ENCODE measurements around the gene DUSP11. TPM values are rescaled to one million over a fixed set of nuclear protein-coding genes. Genes with fewer than 3 reads are reported as not detected.

The DUSP11 gene
- polyA plus RNA-seq, 1 of the 3 experiments (the other 2 are of a cell fraction) = 14.4 TPM

GRCh38 chr2:73749314-73749713, 30.6 kb downstream of the DUSP11 start:
- no peaks in the 10 kb centered on the region for H3F3A ChIP-seq (replicated peaks; ENCODE audit: insufficient read depth)
- 100% methylated on average over 2 of the region's 2 CpGs for WGBS (ENCODE audit: low lambda C conversion rate)

GRCh38 chr2:73746877-73747208, 33.1 kb downstream of the DUSP11 start:
- WGBS (ENCODE audit: low lambda C conversion rate) = 92% methylated on average over 3 of the region's 3 CpGs
- no peaks in the 10 kb centered on the region for H4K20me1 ChIP-seq (ENCODE audit: insufficient read depth)
- no peaks in the 10 kb centered on the region for H3K9me3 ChIP-seq
- no peaks in the 10 kb centered on the region for H3K4me1 ChIP-seq (ENCODE audit: control insufficient read depth in 1 of 2, insufficient read depth in 2 of 2, low read depth in 1 of 2, low read length in 1 of 2)
- no peak overlapping the region for H2AFZ ChIP-seq (ENCODE audit: low read depth)
- H3F3A ChIP-seq (replicated peaks; ENCODE audit: insufficient read depth) = no peaks in the 10 kb centered on the region
- no peak overlapping the region for H3K4me3 ChIP-seq (ENCODE audit: low read depth in 2 of 2, low read length in 1 of 2)
- peaks cover 11 to 25% of the 10 kb centered on the region in 2 experiments for H3K36me3 ChIP-seq (replicated peaks in 1 of 2; ENCODE audit: control insufficient read depth in 1 of 2, insufficient read depth in 2 of 2, low read length in 1 of 2)
- H3K27ac ChIP-seq (ENCODE audit: low read depth in 2 of 2, low read length in 1 of 2) = no peak overlapping the region
- TF ChIP-seq GATA2 (CRISPR knock-in tag; IDR thresholded peaks at IDR 0.05) = no peak
- POLR2A ChIA-PET = interaction anchor here (0.9 kb wide), 1 partner anchor 9 kb away, joined by 3 read pairs; no protein-coding TSS in a partner anchor
- H3K9ac ChIP-seq = no peak overlapping the region
- H3K79me2 ChIP-seq (ENCODE audit: insufficient read depth) = no peaks in the 10 kb centered on the region
- no peaks in the 10 kb centered on the region for H3K9me2 ChIP-seq
- no peaks in the 10 kb centered on the region for H3K27me3 ChIP-seq (ENCODE audit: insufficient read depth)
- DNase-seq = no peak
- H3K4me2 ChIP-seq = no peak overlapping the region
- CTCF ChIA-PET = interaction anchor here (1.3 to 2.3 kb wide), 2 partner anchors 9 to 33 kb away, joined by 3 to 8 read pairs; partner anchors contain the start of genes DUSP11 and TPRKB

More at GRCh38 chr2:73749314-73749713, 30.6 kb downstream of the DUSP11 start:
- Histone ChIP-seq H3K4me2 (no peak overlapping the region), H3K27ac (ENCODE audit: low read depth in 2 of 2, low read length in 1 of 2) (no peak overlapping the region), H3K36me3 (replicated peaks in 1 of 2; ENCODE audit: control insufficient read depth in 1 of 2, insufficient read depth in 2 of 2, low read length in 1 of 2) (peaks cover 14 to 38% of the 10 kb centered on the region in 2 experiments), H4K20me1 (ENCODE audit: insufficient read depth) (no peaks in the 10 kb centered on the region), H3K79me2 (ENCODE audit: insufficient read depth) (no peaks in the 10 kb centered on the region), H3K9me2 (no peaks in the 10 kb centered on the region), H3K27me3 (ENCODE audit: insufficient read depth) (no peaks in the 10 kb centered on the region), H3K4me1 (ENCODE audit: control insufficient read depth in 1 of 2, insufficient read depth in 2 of 2, low read depth in 1 of 2, low read length in 1 of 2) (no peaks in the 10 kb centered on the region), H3K4me3 (ENCODE audit: low read depth in 2 of 2, low read length in 1 of 2) (no peak overlapping the region), H2AFZ (ENCODE audit: low read depth) (no peak overlapping the region), H3K9me3 (no peaks in the 10 kb centered on the region), H3K9ac (no peak overlapping the region)
- POLR2A ChIA-PET = interaction anchor here (1.4 kb wide), 1 partner anchor 12 kb away, joined by 5 read pairs; the partner anchor contains the start of gene TPRKB
- no peak for DNase-seq
- TF ChIP-seq MXI1 (IDR thresholded peaks at IDR 0.05; ENCODE audit: low read depth, low read length) = no peak
- no peak for TF ChIP-seq CTCF (IDR thresholded peaks at IDR 0.05)
- no peak for TF ChIP-seq RAD21 (IDR thresholded peaks at IDR 0.05; ENCODE audit: low read length)
- no peak for TF ChIP-seq MEF2A (IDR thresholded peaks at IDR 0.05; ENCODE audit: borderline replicate concordance, low read depth)
- no peak for TF ChIP-seq NFIC (IDR thresholded peaks at IDR 0.05; ENCODE audit: borderline replicate concordance)
- TF ChIP-seq TAF1 (IDR thresholded peaks at IDR 0.05; ENCODE audit: borderline replicate concordance, low read depth, low read length) = no peak
- CTCF ChIA-PET = interaction anchor here (0.7 to 0.8 kb wide), 2 partner anchors 14 to 75 kb away, joined by 3 read pairs; no protein-coding TSS in a partner anchor

GRCh38 chr2:73746015-73746876, 33.7 kb downstream of the DUSP11 start:
- ChIA-PET POLR2A (no interaction called here), CTCF (interaction anchor here (2.3 kb wide), 1 partner anchor 33 kb away, joined by 8 read pairs; the partner anchor contains the start of gene DUSP11)
- Histone ChIP-seq H3K79me2 (ENCODE audit: insufficient read depth) (no peaks in the 10 kb centered on the region), H3K27me3 (ENCODE audit: insufficient read depth) (no peaks in the 10 kb centered on the region), H3K4me1 (ENCODE audit: control insufficient read depth in 1 of 2, insufficient read depth in 2 of 2, low read depth in 1 of 2, low read length in 1 of 2) (no peaks in the 10 kb centered on the region), H4K20me1 (ENCODE audit: insufficient read depth) (no peaks in the 10 kb centered on the region), H3K36me3 (replicated peaks in 1 of 2; ENCODE audit: control insufficient read depth in 1 of 2, insufficient read depth in 2 of 2, low read length in 1 of 2) (peaks cover 11 to 24% of the 10 kb centered on the region in 2 experiments), H3K9ac (no peak overlapping the region), H3F3A (replicated peaks; ENCODE audit: insufficient read depth) (no peaks in the 10 kb centered on the region), H3K4me3 (ENCODE audit: low read depth in 2 of 2, low read length in 1 of 2) (no peak overlapping the region), H2AFZ (ENCODE audit: low read depth) (no peak overlapping the region), H3K9me3 (no peaks in the 10 kb centered on the region), H3K27ac (ENCODE audit: low read depth in 2 of 2, low read length in 1 of 2) (no peak overlapping the region), H3K4me2 (no peak overlapping the region), H3K9me2 (no peaks in the 10 kb centered on the region)
- DNase-seq = no peak
- 92% methylated on average over 11 of the region's 11 CpGs for WGBS (ENCODE audit: low lambda C conversion rate)
- TF ChIP-seq SIN3A (IDR thresholded peaks at IDR 0.05; ENCODE audit: borderline replicate concordance, low read depth, low read length) = no peak
- TF ChIP-seq FOSL2 (IDR thresholded peaks at IDR 0.05; ENCODE audit: borderline replicate concordance, low read depth) = no peak
- no peak for TF ChIP-seq IRF3 (IDR thresholded peaks at IDR 0.05; ENCODE audit: low read depth, low read length)
- no peak for TF ChIP-seq YY1 (IDR thresholded peaks at IDR 0.05; ENCODE audit: low read depth)
- TF ChIP-seq GATA2 (CRISPR knock-in tag; IDR thresholded peaks at IDR 0.05) = no peak
- no peak for TF ChIP-seq POLR2AphosphoS5 (IDR thresholded peaks at IDR 0.05; ENCODE audit: low read depth, low read length)
